Measurements from ENCODE around the gene TIMP3.

DNA sequence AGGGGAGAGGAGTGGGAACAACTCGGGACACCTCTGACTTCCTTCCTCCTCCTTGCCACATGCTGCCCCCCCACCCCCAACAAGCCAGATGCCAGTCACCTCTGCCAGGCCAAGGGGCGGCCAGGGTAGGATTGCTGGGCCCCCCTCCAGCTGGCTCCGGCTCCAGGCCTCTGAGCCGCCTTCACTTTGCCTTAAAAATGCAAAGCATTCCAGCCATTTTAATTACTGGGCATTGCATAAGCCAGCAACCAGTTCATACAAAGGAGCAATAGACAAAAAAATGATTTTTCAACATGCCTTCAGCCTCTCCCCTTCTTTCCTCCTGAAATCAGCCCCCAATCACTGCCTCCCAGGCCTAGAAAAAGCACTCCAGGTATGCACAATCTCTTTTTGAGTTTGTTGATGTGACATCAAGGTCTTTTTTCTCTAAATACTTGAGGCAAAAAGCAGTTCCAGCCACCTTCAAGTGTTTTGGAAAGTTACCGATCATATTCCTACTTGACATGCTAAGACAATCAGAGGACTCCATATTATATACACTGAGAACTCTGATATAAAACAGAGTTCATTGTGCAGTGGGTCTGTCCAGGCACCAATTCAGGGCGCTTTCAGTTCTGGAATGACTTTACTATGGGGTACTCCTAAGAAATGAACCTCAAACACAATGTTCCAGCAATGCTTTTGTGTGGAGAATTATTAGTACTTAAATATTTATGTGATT, 12.4 kb upstream of the TIMP3 start:
- TF ChIP-seq, protein P1, sequence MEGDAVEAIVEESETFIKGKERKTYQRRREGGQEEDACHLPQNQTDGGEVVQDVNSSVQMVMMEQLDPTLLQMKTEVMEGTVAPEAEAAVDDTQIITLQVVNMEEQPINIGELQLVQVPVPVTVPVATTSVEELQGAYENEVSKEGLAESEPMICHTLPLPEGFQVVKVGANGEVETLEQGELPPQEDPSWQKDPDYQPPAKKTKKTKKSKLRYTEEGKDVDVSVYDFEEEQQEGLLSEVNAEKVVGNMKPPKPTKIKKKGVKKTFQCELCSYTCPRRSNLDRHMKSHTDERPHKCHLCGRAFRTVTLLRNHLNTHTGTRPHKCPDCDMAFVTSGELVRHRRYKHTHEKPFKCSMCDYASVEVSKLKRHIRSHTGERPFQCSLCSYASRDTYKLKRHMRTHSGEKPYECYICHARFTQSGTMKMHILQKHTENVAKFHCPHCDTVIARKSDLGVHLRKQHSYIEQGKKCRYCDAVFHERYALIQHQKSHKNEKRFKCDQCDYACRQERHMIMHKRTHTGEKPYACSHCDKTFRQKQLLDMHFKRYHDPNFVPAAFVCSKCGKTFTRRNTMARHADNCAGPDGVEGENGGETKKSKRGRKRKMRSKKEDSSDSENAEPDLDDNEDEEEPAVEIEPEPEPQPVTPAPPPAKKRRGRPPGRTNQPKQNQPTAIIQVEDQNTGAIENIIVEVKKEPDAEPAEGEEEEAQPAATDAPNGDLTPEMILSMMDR (IDR thresholded peaks at IDR 0.05; ENCODE audit: extremely low read depth in 1 of 2, insufficient read depth in 1 of 2, low read depth in 1 of 2, low read length in 2 of 2) = no peak
- no peak for TF ChIP-seq POLR2AphosphoS5 (IDR thresholded peaks at IDR 0.05; ENCODE audit: insufficient read depth, low read depth, low read length)
- TF ChIP-seq MAX (IDR thresholded peaks at IDR 0.05; ENCODE audit: insufficient read depth, insufficient read length) = no peak
- no peak for TF ChIP-seq EZH2 (IDR thresholded peaks at IDR 0.05; ENCODE audit: borderline replicate concordance, low read depth, low read length, severe bottlenecking)
- TF ChIP-seq POLR2A (IDR thresholded peaks at IDR 0.05; ENCODE audit: low read depth, low read length) = no peak
- TF ChIP-seq JUN (IDR thresholded peaks at IDR 0.05; ENCODE audit: borderline replicate concordance, insufficient read depth, insufficient read length, low read depth) = no peak
- no peak for TF ChIP-seq GATA2 (IDR thresholded peaks at IDR 0.05; ENCODE audit: insufficient read depth, insufficient read length, low read depth, low read length)
